WTC11 (cell line): ENCODE measurements around the gene UTS2B. TPM values are rescaled to one million over a fixed set of nuclear protein-coding genes. Genes with fewer than 3 reads are reported as not detected.

ENCODE experiments used
- ATAC-seq: fragments of 200-7000 bp; cut with Tn5 transposase; 2 replicates; pipeline ENCODE4 v1.10.0; 2021; ENCODE audit warnings: mild to moderate bottlenecking, moderate library complexity
- CTCF ChIA-PET: fragments of 300-600 bp; sonication (Branson Sonifier 250); formaldehyde crosslinking; loops from one replicate; lab custom pipeline; 2021; ENCODE audit warnings: antibody characterized with exemption; lab: Charles Lee
- POLR2A ChIA-PET: fragments of 350-600 bp; sonication (Branson Sonifier 250); formaldehyde crosslinking; loops from one replicate; lab custom pipeline; 2021; ENCODE audit warnings: antibody characterized with exemption; lab: Charles Lee
- DNase-seq: peaks from one replicate; pipeline ENCODE4 v3.0.0; 2021; ENCODE audit warnings: low spot score
- H3K27ac Mint-ChIP-seq: 2 replicates; pipeline ENCODE4 v1.8.0; 2021; ENCODE audit warnings: mixed read lengths
- H3K27me3 Mint-ChIP-seq: 2 replicates; pipeline ENCODE4 v1.8.0; 2021; ENCODE audit warnings: low read depth, mild to moderate bottlenecking, moderate library complexity, mixed read lengths
- H3K36me3 Mint-ChIP-seq: 2 replicates; pipeline ENCODE4 v1.8.0; 2021; ENCODE audit warnings: mixed read lengths
- H3K4me1 Mint-ChIP-seq: 2 replicates; pipeline ENCODE4 v1.8.0; 2022; ENCODE audit warnings: mixed read lengths
- H3K4me3 Mint-ChIP-seq: 2 replicates; pipeline ENCODE4 v1.8.0; 2021; ENCODE audit warnings: mild to moderate bottlenecking, moderate library complexity, mixed read lengths
- H3K9me3 Mint-ChIP-seq: 2 replicates; pipeline ENCODE4 v1.8.0; 2021; ENCODE audit warnings: mixed read lengths
- CREB1 ChIP-seq: sonication (generic); formaldehyde crosslinking; IDR thresholded peaks from 2 replicates; pipeline ENCODE4 v1.8.0; 2023; ENCODE audit warnings: mild to moderate bottlenecking, missing genetic modification reagents
- ESRRA ChIP-seq: sonication (generic); formaldehyde crosslinking; IDR thresholded peaks from 2 replicates; pipeline ENCODE4 v1.8.1; 2022; ENCODE audit warnings: mild to moderate bottlenecking, missing genetic modification reagents, borderline replicate concordance
- FOXK1 ChIP-seq: sonication (generic); formaldehyde crosslinking; IDR thresholded peaks from 2 replicates; pipeline ENCODE4 v1.8.0; 2022; ENCODE audit warnings: mild to moderate bottlenecking, moderate library complexity, missing genetic modification reagents
- FOXP1 ChIP-seq: sonication (generic); formaldehyde crosslinking; IDR thresholded peaks from 2 replicates; pipeline ENCODE4 v1.8.0; 2022; ENCODE audit warnings: missing genetic modification reagents, mild to moderate bottlenecking, moderate library complexity, borderline replicate concordance
- GABPB1 ChIP-seq: sonication (generic); formaldehyde crosslinking; IDR thresholded peaks from 2 replicates; pipeline ENCODE4 v1.8.1; 2023; ENCODE audit warnings: mild to moderate bottlenecking, missing genetic modification reagents
- IRF2 ChIP-seq: sonication (generic); formaldehyde crosslinking; IDR thresholded peaks from 2 replicates; pipeline ENCODE4 v1.8.0; 2022; ENCODE audit warnings: low read depth, missing genetic modification reagents, borderline replicate concordance
- JAZF1 ChIP-seq: fragments of 250-450 bp; sonication (Bioruptor Pico); IDR thresholded peaks from 2 replicates; pipeline ENCODE4 v1.9.0; 2021; ENCODE audit warnings: moderate library complexity, mild to moderate bottlenecking, inconsistent platforms
- MXD4 ChIP-seq: fragments of 250-450 bp; sonication (Bioruptor Pico); IDR thresholded peaks from 2 replicates; pipeline ENCODE4 v1.8.0; 2021; ENCODE audit warnings: mild to moderate bottlenecking, moderate library complexity, borderline replicate concordance
- MYBL2 ChIP-seq: sonication (generic); formaldehyde crosslinking; IDR thresholded peaks from 2 replicates; pipeline ENCODE4 v1.8.1; 2023; ENCODE audit warnings: mild to moderate bottlenecking, moderate library complexity, missing genetic modification reagents
- NFATC4 ChIP-seq: fragments of 250-450 bp; sonication (Bioruptor Pico); IDR thresholded peaks from 2 replicates; pipeline ENCODE4 v1.9.0; 2021; ENCODE audit warnings: mild to moderate bottlenecking
- NR2C2 ChIP-seq: sonication (generic); formaldehyde crosslinking; IDR thresholded peaks from 2 replicates; pipeline ENCODE4 v1.8.0; 2022; ENCODE audit warnings: mild to moderate bottlenecking, missing genetic modification reagents
- PRRX2 ChIP-seq: fragments of 250-450 bp; sonication (Bioruptor Pico); IDR thresholded peaks from 2 replicates; pipeline ENCODE4 v1.8.0; 2021; ENCODE audit warnings: mild to moderate bottlenecking
- RELA ChIP-seq: sonication (generic); formaldehyde crosslinking; IDR thresholded peaks from 2 replicates; pipeline ENCODE4 v1.8.1; 2022; ENCODE audit warnings: missing genetic modification reagents, mild to moderate bottlenecking, borderline replicate concordance
- SMAD4 ChIP-seq: sonication (generic); formaldehyde crosslinking; IDR thresholded peaks from 2 replicates; pipeline ENCODE4 v1.8.0; 2022; ENCODE audit warnings: mild to moderate bottlenecking, missing genetic modification reagents
- SP1 ChIP-seq: sonication (generic); formaldehyde crosslinking; conservative IDR thresholded peaks from 2 replicates; pipeline ENCODE4 v1.8.1; 2022; ENCODE audit warnings: missing genetic modification reagents
- ZNF317 ChIP-seq: sonication (generic); formaldehyde crosslinking; IDR thresholded peaks from 2 replicates; pipeline ENCODE4 v1.8.1; 2023; ENCODE audit warnings: low read depth, mild to moderate bottlenecking, moderate library complexity, missing genetic modification reagents, borderline replicate concordance
- ZNF396 ChIP-seq: fragments of 250-450 bp; sonication (Bioruptor Pico); IDR thresholded peaks from 2 replicates; pipeline ENCODE4 v1.8.0; 2021; ENCODE audit warnings: mild to moderate bottlenecking, moderate library complexity, borderline replicate concordance
- ZNF423 ChIP-seq: fragments of 250-450 bp; sonication (Bioruptor Pico); IDR thresholded peaks from 2 replicates; pipeline ENCODE4 v2.1.2; 2022; ENCODE audit warnings: mild to moderate bottlenecking, moderate library complexity
- total RNA-seq: library from RNA; stranded (reverse); gene quantifications from 3 replicates; pipeline ENCODE4 v1.2.3, GENCODE V29; 2021
- TF ChIP-seq, protein P1 (sequence below): sonication (generic); formaldehyde crosslinking; conservative IDR thresholded peaks from 2 replicates; pipeline ENCODE4 v1.8.1; 2022; ENCODE audit warnings: mild to moderate bottlenecking, missing genetic modification reagents
- TF ChIP-seq, protein P2 (sequence below): sonication (generic); formaldehyde crosslinking; IDR thresholded peaks from 2 replicates; pipeline ENCODE4 v1.8.0; 2022; ENCODE audit warnings: mild to moderate bottlenecking, missing genetic modification reagents
- TF ChIP-seq, protein P3 (sequence below): fragments of 250-450 bp; sonication (Bioruptor Pico); IDR thresholded peaks from 2 replicates; pipeline ENCODE4 v1.9.0; 2021; ENCODE audit warnings: mild to moderate bottlenecking
- TF ChIP-seq, protein P4 (sequence below): sonication (generic); formaldehyde crosslinking; IDR thresholded peaks from 2 replicates; pipeline ENCODE4 v1.8.1; 2023; ENCODE audit warnings: mild to moderate bottlenecking, missing genetic modification reagents
- TF ChIP-seq, protein P5 (sequence below): sonication (generic); formaldehyde crosslinking; IDR thresholded peaks from 2 replicates; pipeline ENCODE4 v1.8.1; 2022; ENCODE audit warnings: mild to moderate bottlenecking, missing genetic modification reagents, moderate library complexity, borderline replicate concordance
- TF ChIP-seq, protein P6 (sequence below): fragments of 250-450 bp; sonication (Bioruptor Pico); IDR thresholded peaks from 2 replicates; pipeline ENCODE4 v2.1.2; 2022; ENCODE audit warnings: mild to moderate bottlenecking, moderate library complexity
- TF ChIP-seq, protein P7 (sequence below): sonication (generic); formaldehyde crosslinking; IDR thresholded peaks from 2 replicates; pipeline ENCODE4 v1.8.1; 2023; ENCODE audit warnings: mild to moderate bottlenecking, missing genetic modification reagents
- TF ChIP-seq, protein P8 (sequence below): sonication (generic); formaldehyde crosslinking; IDR thresholded peaks from 2 replicates; pipeline ENCODE4 v1.8.0; 2022; ENCODE audit warnings: mild to moderate bottlenecking, missing genetic modification reagents

The UTS2B gene
- total RNA-seq, 1 experiment from 2014 or later, result not detected

DNA sequence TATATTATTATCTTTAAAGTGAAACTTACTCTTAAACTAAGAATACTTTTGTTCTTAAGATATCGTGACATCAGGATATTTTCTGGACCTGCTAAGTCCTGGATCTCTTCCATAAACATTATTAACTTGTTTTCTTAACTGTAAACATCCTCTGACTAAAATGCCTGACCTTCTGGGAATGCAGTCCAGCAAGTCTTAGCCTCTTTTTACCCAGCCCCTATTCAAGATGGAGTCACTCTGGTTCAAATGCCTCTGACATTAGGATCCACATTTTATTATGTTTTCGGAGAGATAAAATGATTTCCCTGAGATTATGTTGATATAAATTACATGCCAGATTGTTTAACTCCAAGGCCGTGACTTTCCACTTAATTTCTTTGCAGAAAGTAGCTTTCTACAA is 93.7 kb downstream of the UTS2B start:
- CTCF ChIA-PET, result no interaction called here
- ATAC-seq, result no peak
- H3K9me3 Mint-ChIP-seq, result no peaks in the 10 kb centered on the region
- TF ChIP-seq ZNF317 (CRISPR knock-in tag) (no peak), CREB1 (CRISPR knock-in tag) (no peak), GABPB1 (CRISPR knock-in tag) (no peak), IRF2 (CRISPR knock-in tag) (no peak), NFATC4 (CRISPR knock-in tag) (no peak), RELA (CRISPR knock-in tag) (no peak), FOXP1 (CRISPR knock-in tag) (no peak), ZNF423 (peak; percentile 36; the same call in 1 of the 2 replicates), FOXK1 (CRISPR knock-in tag) (no peak), SMAD4 (CRISPR knock-in tag) (no peak), MYBL2 (CRISPR knock-in tag) (no peak), PRRX2 (no peak), NR2C2 (CRISPR knock-in tag) (no peak), ESRRA (CRISPR knock-in tag) (no peak), SP1 (no peak), JAZF1 (CRISPR knock-in tag) (no peak), ZNF396 (CRISPR knock-in tag) (peak; percentile 74), MXD4 (CRISPR knock-in tag) (peak; percentile 88)
- TF ChIP-seq, protein P1, sequence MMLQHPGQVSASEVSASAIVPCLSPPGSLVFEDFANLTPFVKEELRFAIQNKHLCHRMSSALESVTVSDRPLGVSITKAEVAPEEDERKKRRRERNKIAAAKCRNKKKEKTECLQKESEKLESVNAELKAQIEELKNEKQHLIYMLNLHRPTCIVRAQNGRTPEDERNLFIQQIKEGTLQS (CRISPR knock-in tag), result no peak
- TF ChIP-seq, protein P2, sequence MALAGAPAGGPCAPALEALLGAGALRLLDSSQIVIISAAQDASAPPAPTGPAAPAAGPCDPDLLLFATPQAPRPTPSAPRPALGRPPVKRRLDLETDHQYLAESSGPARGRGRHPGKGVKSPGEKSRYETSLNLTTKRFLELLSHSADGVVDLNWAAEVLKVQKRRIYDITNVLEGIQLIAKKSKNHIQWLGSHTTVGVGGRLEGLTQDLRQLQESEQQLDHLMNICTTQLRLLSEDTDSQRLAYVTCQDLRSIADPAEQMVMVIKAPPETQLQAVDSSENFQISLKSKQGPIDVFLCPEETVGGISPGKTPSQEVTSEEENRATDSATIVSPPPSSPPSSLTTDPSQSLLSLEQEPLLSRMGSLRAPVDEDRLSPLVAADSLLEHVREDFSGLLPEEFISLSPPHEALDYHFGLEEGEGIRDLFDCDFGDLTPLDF, result no peak
- TF ChIP-seq, protein P3, sequence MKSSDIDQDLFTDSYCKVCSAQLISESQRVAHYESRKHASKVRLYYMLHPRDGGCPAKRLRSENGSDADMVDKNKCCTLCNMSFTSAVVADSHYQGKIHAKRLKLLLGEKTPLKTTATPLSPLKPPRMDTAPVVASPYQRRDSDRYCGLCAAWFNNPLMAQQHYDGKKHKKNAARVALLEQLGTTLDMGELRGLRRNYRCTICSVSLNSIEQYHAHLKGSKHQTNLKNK, result no peak
- TF ChIP-seq, protein P4, sequence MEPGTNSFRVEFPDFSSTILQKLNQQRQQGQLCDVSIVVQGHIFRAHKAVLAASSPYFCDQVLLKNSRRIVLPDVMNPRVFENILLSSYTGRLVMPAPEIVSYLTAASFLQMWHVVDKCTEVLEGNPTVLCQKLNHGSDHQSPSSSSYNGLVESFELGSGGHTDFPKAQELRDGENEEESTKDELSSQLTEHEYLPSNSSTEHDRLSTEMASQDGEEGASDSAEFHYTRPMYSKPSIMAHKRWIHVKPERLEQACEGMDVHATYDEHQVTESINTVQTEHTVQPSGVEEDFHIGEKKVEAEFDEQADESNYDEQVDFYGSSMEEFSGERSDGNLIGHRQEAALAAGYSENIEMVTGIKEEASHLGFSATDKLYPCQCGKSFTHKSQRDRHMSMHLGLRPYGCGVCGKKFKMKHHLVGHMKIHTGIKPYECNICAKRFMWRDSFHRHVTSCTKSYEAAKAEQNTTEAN (CRISPR knock-in tag), result no peak
- TF ChIP-seq, protein P5, sequence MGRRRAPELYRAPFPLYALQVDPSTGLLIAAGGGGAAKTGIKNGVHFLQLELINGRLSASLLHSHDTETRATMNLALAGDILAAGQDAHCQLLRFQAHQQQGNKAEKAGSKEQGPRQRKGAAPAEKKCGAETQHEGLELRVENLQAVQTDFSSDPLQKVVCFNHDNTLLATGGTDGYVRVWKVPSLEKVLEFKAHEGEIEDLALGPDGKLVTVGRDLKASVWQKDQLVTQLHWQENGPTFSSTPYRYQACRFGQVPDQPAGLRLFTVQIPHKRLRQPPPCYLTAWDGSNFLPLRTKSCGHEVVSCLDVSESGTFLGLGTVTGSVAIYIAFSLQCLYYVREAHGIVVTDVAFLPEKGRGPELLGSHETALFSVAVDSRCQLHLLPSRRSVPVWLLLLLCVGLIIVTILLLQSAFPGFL (CRISPR knock-in tag), result no peak
- TF ChIP-seq, protein P6, sequence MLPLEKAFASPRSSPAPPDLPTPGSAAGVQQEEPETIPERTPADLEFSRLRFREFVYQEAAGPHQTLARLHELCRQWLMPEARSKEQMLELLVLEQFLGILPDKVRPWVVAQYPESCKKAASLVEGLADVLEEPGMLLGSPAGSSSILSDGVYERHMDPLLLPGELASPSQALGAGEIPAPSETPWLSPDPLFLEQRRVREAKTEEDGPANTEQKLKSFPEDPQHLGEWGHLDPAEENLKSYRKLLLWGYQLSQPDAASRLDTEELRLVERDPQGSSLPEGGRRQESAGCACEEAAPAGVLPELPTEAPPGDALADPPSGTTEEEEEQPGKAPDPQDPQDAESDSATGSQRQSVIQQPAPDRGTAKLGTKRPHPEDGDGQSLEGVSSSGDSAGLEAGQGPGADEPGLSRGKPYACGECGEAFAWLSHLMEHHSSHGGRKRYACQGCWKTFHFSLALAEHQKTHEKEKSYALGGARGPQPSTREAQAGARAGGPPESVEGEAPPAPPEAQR (CRISPR knock-in tag), result peak; percentile 85
- TF ChIP-seq, protein P7, sequence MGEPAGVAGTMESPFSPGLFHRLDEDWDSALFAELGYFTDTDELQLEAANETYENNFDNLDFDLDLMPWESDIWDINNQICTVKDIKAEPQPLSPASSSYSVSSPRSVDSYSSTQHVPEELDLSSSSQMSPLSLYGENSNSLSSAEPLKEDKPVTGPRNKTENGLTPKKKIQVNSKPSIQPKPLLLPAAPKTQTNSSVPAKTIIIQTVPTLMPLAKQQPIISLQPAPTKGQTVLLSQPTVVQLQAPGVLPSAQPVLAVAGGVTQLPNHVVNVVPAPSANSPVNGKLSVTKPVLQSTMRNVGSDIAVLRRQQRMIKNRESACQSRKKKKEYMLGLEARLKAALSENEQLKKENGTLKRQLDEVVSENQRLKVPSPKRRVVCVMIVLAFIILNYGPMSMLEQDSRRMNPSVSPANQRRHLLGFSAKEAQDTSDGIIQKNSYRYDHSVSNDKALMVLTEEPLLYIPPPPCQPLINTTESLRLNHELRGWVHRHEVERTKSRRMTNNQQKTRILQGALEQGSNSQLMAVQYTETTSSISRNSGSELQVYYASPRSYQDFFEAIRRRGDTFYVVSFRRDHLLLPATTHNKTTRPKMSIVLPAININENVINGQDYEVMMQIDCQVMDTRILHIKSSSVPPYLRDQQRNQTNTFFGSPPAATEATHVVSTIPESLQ, result no peak
- TF ChIP-seq, protein P8, sequence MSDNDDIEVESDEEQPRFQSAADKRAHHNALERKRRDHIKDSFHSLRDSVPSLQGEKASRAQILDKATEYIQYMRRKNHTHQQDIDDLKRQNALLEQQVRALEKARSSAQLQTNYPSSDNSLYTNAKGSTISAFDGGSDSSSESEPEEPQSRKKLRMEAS (CRISPR knock-in tag), result no peak
- TF ChIP-seq, all 79 proteins: peak for 4
- no peak for DNase-seq
- Mint-ChIP-seq H3K4me3 (no peak overlapping the region), H3K27me3 (no peaks in the 10 kb centered on the region), H3K4me1 (peaks cover 74% of the 10 kb centered on the region), H3K27ac (no peak overlapping the region), H3K36me3 (no peaks in the 10 kb centered on the region)
- POLR2A ChIA-PET, result no interaction called here
